GM18868 (cell line): ENCODE measurements around the gene RNF34.
A peak's percentile ranks its signal among the peaks of the same experiment; 100 is the strongest.

ENCODE experiments used
- ATAC-seq: cut with Tn5 transposase; IDR thresholded peaks from one replicate; pipeline ENCODE4 v1.9.1; 2021; ENCODE audit warnings: mild to moderate bottlenecking, moderate library complexity; ENCODE audit not compliant: unreplicated experiment

Gene RNF34

DNA sequence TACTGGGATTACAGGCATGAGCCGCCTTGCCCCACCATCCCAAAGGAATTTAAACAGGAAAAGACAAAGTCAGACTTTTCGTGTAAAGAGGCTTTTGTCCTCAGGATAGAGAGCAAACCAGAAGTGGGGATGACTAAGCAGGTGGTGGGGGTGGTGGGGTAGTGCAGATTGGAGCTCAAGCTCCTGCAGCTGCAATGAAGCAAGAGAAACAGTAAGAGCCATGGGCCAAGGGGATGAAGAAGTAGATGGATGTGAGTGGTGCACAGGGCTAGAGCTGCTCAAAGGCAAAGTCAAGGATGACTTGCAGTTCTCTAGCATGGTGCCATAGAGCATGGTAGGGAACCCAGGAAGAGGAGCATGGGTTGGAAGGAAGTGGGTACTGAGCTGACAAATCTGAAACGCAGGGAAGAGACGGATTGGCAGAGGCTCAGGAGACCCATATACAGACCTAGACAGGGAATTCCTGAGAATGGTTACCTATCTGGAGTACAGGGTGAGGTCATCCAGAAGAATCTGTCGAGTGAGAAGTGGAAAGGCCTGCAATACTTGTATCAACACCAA is 11.4 kb upstream of the RNF34 start:
- ATAC-seq, result no peak

DNA sequence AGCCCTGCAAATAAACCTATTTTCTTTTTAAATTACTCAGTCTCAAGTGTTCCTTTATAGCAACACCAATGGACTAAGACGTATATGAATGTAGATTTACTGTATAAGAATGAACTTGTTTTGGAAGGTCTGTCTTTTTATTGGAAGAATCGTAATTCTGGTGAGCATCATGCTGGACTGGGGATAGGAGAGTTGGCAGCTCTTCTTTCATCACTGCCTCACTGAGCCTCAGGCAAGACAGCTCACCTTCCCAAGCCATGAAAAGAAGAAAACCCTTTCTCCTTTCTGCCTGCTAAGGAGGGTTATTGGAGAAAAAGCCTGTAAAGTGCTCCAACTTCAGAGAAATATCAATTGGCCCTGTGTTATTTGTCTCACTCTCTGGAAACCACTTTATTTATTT is 9.1 kb upstream of the RNF34 start:
- no peak for ATAC-seq

- ATAC-seq, result no peak
Observed at GRCh38 chr12:121391619-121392324, 8.1 kb upstream of the RNF34 start.

DNA sequence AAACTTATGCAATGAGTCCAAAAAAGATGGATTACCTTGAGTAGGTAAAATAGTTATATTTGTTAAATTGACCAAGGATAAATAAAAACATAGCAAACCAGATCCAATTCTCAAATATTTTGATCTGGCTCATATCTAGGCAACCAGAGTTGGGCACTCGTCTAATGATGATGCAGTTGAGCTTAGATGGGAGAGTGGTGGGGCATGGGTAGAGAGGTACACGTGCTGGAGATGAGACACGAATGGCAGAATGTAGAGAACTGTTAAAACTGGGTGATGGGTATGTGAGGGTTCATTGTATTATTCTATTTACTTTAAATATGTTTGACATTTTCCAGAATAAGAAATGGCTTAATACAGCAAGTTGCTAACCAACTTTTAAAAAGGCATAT is 7.6 kb upstream of the RNF34 start:
- ATAC-seq, result no peak

DNA sequence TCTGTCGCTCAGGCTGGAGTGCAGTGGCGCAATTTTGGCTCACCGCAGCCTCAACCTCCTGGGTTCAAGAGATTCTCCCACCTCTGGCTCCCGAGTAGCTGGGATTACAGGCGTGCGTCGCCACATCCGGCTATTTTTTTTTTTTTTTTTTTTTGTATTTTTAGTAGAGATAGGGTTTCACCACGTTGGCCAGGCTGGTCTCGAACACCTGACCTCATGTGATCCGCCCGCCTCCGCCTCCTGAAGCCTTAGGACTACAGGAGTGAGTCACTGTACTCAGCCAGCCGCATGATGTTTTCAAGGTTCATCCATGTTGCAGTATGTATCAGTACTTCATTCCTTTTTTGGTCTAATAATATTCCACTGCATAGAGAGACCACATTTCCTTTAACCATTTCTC is 2.4 kb upstream of the RNF34 start:
- no peak for ATAC-seq

GRCh38 chr12:121398355-121398754 is 1.6 kb upstream of the RNF34 start:
- ATAC-seq, result no peak

DNA sequence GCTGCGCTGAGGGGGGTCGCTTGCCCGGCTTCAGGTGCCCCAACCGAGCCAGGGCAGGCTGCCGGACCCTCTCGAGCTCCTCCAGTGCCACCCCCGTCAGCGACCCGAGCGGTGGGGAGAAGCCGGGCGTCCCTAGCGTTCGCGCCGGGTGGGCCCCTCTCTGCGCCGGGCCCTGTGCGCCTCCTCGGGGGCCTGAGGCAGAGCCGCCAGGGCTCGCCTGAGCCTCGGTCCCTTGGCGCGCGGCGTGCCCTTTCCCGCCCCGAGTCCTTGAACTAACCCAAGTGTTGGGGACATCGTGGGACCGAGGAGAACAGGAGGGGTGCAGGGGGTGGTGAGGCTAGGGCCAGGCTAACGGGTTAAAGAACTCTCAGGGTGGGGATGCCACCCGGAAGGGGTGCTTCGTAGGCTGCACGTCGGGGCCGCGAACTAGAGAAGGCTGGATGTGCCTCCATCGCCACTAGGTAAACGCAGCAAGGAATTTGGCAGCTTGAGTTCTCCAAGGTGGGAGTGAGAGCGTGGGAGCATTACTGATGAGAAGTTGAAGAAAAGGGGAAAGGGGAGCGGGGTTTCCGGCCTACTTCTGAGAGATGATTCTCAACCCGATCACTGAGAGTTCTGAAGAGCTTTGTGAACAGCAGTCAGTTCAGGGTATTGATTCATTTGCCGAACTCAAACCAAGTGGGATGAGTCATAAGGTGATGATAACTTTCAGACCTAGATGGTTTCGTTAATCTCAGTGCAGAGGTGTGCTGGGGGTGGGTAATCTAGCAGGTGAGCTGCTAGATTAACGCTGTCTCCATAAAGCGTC is 618 bp downstream of the RNF34 start:
- peak; percentile 42 for ATAC-seq

DNA sequence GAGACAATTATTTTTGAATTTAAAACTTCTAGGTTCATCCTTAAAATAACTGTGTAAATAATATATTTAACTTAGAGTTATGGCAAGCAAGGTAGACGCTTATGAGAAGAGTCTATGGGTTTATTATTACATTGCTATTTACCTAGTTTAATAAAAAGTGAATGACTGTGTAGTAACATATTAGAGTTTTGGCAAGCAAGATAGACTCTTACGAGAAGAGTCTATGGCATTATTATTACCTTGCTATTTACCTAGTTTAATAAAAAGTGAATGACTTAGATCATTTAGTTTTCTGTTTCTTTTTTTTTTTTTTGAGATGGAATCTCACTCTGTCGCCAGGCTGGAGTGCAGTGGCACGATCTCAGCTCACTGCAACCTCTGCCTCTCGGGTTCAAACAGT is 3.8 kb downstream of the RNF34 start:
- ATAC-seq, result no peak

DNA sequence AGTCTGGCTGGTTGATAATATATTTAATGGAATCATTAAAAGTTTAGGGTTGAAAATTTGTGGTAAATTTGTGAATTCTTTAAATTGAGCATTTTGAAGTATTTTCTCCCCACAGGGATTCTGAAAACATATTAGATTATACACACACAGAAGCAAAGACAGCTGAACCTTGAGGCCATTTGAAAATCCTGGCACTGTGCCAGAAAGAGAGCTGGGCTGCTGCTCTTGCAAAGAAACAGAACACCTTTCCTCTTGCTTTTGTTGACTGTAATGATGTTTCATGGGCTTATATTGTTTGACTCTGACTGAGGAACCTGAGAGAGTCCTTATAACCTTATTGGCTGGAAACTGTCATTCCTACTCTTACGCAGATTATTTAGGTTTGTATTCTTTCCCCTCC is 4.8 kb downstream of the RNF34 start:
- no peak for ATAC-seq

GRCh38 chr12:121405211-121405610 is 5.3 kb downstream of the RNF34 start:
- no peak for ATAC-seq

DNA sequence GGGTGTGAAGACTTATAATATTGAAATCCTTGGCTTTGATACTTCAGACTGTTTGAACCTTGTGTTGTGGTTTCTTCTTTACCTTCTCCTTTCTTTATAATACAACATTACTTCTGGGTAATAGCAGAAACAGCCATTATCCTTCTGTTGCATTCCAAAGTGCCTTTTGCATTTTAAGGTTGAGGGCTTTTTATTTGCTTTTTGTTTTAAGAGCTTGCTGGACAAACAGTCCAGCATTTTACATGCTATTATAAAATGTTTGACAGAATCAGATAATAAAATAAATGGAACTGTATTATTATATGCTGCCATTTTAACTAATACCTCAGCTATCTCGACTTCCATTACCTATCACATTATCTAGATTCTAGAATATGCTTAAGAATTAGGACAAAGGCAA is 14.0 kb downstream of the RNF34 start:
- no peak for ATAC-seq

DNA sequence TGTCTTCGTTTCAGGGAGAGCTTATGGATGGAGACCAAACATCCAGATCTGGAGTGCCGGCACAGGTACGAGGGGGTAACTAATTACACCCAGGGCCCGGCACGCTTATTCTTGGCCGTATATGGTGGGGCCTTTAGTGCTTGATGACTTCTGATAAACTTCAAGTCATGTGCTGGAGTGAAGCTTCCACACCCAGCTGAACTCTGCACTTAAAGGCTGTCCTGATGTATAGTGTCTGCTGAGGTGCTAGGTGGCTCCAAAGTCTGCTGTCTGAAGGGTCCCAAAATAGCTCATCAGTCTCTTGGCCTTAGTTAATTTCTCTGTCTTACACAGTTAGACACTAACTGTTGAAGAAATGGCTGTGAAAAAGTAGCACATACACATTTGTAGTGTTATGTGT is 17.9 kb downstream of the RNF34 start:
- ATAC-seq, result no peak

DNA sequence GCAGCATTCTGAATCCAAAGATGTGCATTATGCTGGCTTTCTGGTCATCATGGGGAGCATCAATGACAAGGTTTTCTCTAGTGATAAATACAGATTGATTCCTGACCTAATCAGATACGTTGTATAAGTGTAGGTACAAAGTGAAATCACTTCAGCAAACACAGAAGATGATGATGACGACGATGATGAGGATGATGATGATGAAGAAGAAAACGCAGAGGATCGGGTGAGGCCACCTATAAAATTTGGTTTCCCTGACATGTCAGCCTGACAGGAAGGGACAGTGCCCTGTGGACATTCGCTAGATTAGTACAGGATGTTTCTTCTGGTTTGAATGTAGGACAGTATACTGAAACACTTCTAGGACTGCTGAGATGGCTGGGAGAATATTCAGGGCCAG is 20.2 kb downstream of the RNF34 start:
- ATAC-seq, result no peak

GRCh38 chr12:121423253-121423652 is 23.3 kb downstream of the RNF34 start:
- ATAC-seq, result no peak

DNA sequence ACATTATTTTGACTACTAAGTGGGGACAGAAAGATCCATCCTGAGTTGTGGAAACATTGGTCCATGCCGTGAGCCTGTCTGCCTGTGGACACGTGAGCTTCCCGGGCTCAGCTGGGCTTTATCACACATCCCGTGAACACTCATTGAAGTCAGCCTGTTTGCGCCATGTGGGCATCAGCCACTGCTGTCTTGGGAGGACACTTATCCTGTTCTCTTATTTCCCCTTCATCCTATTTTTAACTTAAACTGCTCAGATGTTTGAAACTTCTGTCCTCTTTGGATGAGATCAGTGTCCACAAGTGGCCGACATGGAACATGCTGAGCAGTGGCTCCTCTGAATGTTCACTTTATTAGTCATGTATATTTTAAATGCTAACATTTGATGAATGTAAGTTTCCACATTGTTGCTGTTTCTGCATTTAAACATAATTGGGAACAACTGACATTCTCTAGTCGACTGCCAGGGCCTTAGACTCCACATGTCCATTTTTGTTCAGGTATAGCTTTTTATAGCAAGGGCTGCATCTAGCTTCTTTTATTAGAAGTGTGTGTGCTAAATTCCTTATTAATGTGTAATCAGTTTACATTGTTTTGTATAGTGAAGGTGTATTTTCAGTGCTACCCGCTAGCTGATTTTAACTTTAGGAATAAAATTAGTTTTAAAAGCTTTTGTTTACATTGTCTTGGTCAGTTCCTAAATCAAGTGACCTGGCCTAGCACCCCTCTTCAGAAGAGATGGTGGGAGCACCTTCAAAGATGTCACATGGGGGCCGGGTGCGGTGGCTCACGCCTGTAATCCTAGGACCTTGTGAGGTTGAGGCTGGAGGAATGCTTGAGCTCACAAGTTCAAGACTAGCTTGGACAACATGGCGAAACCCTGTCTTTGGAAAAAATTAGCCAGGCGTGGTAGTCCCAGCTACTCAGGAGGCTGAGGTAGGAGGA is 24.0 kb downstream of the RNF34 start:
- ATAC-seq, result no peak

- ATAC-seq, result no peak
Observed at GRCh38 chr12:121424624-121424975, 24.7 kb downstream of the RNF34 start.

GRCh38 chr12:121427556-121428050 is 27.7 kb downstream of the RNF34 start:
- ATAC-seq, result no peak

DNA sequence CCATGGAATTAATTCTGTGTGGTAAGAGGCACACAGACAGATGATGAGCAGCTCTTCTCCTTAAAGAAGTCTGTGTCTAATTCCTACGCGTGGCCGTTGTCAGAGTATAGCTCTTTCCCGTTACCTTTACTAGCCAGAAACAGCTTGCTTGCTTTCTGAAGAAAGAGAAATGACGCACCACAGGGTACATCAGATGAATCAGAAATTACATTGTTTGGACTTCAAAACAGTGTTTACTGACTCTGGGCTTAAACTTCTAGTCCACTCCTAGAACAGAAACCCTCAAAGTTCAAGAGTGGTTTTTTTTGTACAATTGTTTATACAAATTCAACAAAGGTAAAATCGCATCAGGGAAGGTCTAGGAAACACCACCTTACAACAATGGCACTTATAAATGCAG is 29.0 kb downstream of the RNF34 start:
- no peak for ATAC-seq

- ATAC-seq, result no peak
Observed at GRCh38 chr12:121430833-121431415, 31.0 kb downstream of the RNF34 start.

GRCh38 chr12:121432740-121433480 is 33.0 kb downstream of the RNF34 start:
- ATAC-seq, result no peak
